ENCODE results near the gene GLUL. TPM values are rescaled to one million over a fixed set of nuclear protein-coding genes. Genes with fewer than 3 reads are reported as not detected.
"Not testable (repeated sequence)": the region's sequence is repeated elsewhere in the genome, so short reads cannot be mapped to it uniquely, and the experiment has no call there.

The GLUL gene
- total and polyA plus RNA-seq, 5 donors from 2014 or later, result 27.3 to 69.5 (median 44.5) TPM

DNA sequence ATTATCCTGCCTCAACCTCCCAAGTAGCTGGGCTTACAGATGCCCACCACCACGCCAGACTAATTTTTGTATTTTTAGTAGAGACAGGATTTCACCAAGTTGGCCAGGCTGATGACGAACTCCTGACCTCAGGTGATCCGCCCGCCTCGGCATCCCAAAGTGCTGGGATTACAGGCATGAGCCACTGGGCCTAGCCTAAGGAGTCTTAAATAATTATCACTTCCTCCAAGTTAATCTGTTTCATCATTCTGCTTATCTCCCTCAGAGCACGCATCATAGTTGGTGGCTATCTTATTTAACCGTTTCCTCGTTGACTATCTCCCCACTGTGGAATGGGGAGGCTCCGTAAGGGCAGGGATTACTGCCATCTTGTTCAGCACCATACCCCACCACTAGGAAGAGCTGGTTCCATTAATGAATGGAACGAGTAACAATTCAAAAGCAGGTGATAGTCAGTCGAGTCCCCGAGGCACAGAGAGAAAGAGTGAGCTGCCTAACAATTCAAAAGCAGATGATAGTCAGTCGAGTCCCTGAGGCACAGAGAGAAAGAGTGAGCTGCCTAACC, 52.7 kb downstream of the GLUL start:
- Mint-ChIP-seq H3K27me3 (peaks cover 14% of the 10 kb centered on the region), H3K27ac (no peak overlapping the region), H3K4me1 (no peaks in the 10 kb centered on the region)

DNA sequence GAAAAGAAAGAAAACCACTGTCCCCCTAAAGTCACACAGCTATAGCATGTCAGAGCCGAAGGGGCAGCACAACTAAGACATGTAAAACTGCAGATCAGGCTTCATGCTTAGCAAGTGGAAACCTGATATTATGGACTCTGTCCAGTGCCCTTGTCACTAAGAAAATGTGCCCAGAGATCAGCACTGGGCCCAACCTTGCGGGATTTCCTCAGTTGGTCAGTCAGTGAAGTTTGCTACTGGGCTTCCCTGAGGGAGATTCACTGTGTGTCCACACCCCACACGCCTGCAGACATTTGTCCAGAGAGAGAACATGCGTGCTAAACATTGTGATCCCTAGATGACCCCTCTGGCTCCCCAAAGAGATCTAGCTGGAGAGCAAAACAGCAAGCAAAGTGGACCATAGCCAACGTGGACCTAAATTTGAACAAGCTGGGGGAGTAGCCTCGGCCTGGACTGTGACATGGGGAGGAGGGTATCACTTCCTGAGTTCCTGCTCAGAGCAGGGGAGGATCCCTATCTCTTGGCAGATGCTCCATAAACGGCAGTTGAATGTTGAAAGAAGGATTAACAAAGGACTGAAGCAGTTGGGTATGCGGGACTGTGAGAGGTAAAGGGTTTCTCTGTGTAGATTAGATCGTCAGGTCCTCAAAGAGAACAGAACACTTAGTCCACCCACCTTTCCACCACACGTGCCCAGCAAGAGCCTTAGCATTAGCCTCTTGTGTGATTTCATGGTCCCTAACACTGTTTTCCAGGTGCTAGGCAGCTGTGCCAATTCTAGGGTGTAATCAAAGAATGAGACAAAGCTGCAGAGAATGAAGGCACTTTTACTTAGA, 53.6 kb downstream of the GLUL start:
- Mint-ChIP-seq H3K27me3 (peaks cover 14% of the 10 kb centered on the region), H3K4me1 (no peaks in the 10 kb centered on the region), H3K36me3 (no peaks in the 10 kb centered on the region), H3K27ac (no peak overlapping the region), H3K9me3 (peaks cover 0 to 3% (median 0%) of the 10 kb centered on the region in 7 donors), H3K4me3 (no peak overlapping the region)
- Histone ChIP-seq H3K27ac (ENCODE audit: insufficient read depth, low read length, poor library complexity, severe bottlenecking) (no peak overlapping the region), H3K9me3 (ENCODE audit: control insufficient read depth in 2 of 2, low read length in 2 of 2) (no peaks in the 10 kb centered on the region), H3K27me3 (ENCODE audit: control insufficient read depth, insufficient read depth, low read length) (no peaks in the 10 kb centered on the region), H3K4me1 (ENCODE audit: control insufficient read depth, insufficient read depth, low read length, poor library complexity, severe bottlenecking) (no peaks in the 10 kb centered on the region), H3K4me3 (ENCODE audit: low read depth, low read length) (no peak overlapping the region), H3K36me3 (ENCODE audit: control insufficient read depth, insufficient read depth, low read length) (no peaks in the 10 kb centered on the region)
- ATAC-seq (ENCODE audit: low read depth in 2 of 2) (no peak), DNase-seq (no peak)

More for the DNA sequence above, 52.7 kb downstream of the GLUL start:
- Histone ChIP-seq H3K9me3 (ENCODE audit: control insufficient read depth in 2 of 2, low read length in 2 of 2) (no peaks in the 10 kb centered on the region), H3K27ac (ENCODE audit: insufficient read depth, low read length, poor library complexity, severe bottlenecking) (no peak overlapping the region), H3K27me3 (ENCODE audit: control insufficient read depth, insufficient read depth, low read length) (no peaks in the 10 kb centered on the region), H3K4me3 (ENCODE audit: low read depth, low read length) (no peak overlapping the region), H3K4me1 (ENCODE audit: control insufficient read depth, insufficient read depth, low read length, poor library complexity, severe bottlenecking) (no peaks in the 10 kb centered on the region), H3K36me3 (ENCODE audit: control insufficient read depth, insufficient read depth, low read length) (no peaks in the 10 kb centered on the region)
- peaks cover 0 to 3% (median 0%) of the 10 kb centered on the region in 7 donors for H3K9me3 Mint-ChIP-seq
- H3K36me3 Mint-ChIP-seq, result no peaks in the 10 kb centered on the region
- no peak for DNase-seq
- ATAC-seq (ENCODE audit: low read depth in 2 of 2), result no peak
- no peak overlapping the region for H3K4me3 Mint-ChIP-seq

DNA sequence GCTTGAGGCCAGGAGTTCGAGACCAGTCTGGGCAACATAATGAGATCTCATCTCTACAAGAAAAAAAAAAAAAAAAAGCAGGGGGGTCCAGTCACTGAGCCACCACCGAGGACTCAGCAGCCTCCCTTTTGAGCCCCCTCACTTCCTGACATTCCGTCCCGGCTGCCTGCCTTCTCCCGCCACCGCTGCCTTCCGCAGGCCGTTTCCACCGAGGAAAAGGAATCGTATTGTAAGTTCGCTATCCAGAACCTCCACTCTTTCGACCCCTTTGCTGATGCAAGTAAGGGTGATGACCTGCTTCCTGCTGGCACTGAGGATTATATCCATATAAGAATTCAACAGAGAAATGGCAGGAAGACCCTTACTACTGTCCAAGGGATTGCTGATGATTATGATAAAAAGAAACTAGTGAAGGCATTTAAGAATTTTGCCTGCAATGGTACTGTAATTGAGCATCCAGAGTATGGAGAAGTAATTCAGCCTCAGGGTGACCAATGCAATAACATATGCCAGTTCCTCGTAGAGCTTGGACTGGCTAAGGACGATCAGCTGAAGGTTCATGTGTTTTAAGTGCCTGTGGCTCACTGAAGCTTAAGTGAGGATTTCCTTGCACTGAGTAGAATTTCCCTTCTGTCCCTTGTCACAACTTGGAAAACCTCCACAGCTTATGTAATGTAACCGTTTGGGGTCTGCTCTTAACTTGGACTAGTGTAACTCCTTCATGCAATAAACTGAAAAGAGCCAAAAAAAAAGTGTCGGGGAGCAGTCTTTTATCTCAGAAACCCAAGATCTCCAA, 55.6 kb downstream of the GLUL start:
- no peak overlapping the region for H3K4me3 Mint-ChIP-seq

DNA sequence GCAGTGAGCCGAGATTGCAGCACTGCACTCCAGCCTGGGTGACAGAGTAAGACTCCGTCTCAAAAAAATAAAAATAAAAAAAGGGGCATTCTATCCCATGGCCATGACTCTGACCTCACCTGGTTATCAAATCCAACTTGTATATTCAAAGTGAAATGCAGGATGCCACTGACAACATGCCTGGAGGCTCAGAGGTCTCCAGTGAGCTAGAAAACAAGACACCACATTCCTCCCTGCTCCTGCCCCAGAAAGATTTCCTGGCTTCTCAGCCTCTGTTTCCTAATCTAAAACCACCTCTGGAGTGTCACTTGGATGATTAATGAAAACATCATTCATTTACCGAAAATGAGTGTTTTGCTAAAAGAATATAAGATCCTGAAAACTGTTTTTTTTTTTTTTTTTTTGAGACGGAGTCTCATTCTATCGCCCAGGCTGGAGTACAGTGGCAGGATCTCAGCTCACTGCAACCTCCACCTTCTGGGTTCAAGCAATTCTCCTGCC, 58.5 kb downstream of the GLUL start:
- not testable (repeated sequence) for H3K27me3 Mint-ChIP-seq; ATAC-seq (ENCODE audit: low read depth in 2 of 2); H3K4me1 Mint-ChIP-seq; DNase-seq; H3K4me1 ChIP-seq (ENCODE audit: control insufficient read depth, insufficient read depth, low read length, poor library complexity, severe bottlenecking); H3K4me3 Mint-ChIP-seq; H3K27ac ChIP-seq (ENCODE audit: insufficient read depth, low read length, poor library complexity, severe bottlenecking); H3K9me3 ChIP-seq (ENCODE audit: control insufficient read depth in 2 of 2, low read length in 2 of 2); H3K36me3 Mint-ChIP-seq; H3K27ac Mint-ChIP-seq; H3K4me3 ChIP-seq (ENCODE audit: low read depth, low read length); H3K36me3 ChIP-seq (ENCODE audit: control insufficient read depth, insufficient read depth, low read length); H3K27me3 ChIP-seq (ENCODE audit: control insufficient read depth, insufficient read depth, low read length); H3K9me3 Mint-ChIP-seq

More for the DNA sequence above, 55.6 kb downstream of the GLUL start:
- H3K36me3 Mint-ChIP-seq, result no peaks in the 10 kb centered on the region
- no peaks in the 10 kb centered on the region for H3K36me3 ChIP-seq (ENCODE audit: control insufficient read depth, insufficient read depth, low read length)
- H3K4me1 ChIP-seq (ENCODE audit: control insufficient read depth, insufficient read depth, low read length, poor library complexity, severe bottlenecking), result no peaks in the 10 kb centered on the region
- ATAC-seq (ENCODE audit: low read depth in 2 of 2) (no peak), DNase-seq (no peak)
- no peak overlapping the region for H3K27ac ChIP-seq (ENCODE audit: insufficient read depth, low read length, poor library complexity, severe bottlenecking)
- H3K9me3 ChIP-seq (ENCODE audit: control insufficient read depth in 2 of 2, low read length in 2 of 2), result no peaks in the 10 kb centered on the region
- H3K4me3 ChIP-seq (ENCODE audit: low read depth, low read length), result no peak overlapping the region
- peaks cover 0 to 3% (median 0%) of the 10 kb centered on the region in 7 donors for H3K9me3 Mint-ChIP-seq
- H3K27me3 Mint-ChIP-seq, result peaks cover 10% of the 10 kb centered on the region
- no peaks in the 10 kb centered on the region for H3K27me3 ChIP-seq (ENCODE audit: control insufficient read depth, insufficient read depth, low read length)
- H3K4me1 Mint-ChIP-seq, result no peaks in the 10 kb centered on the region
- H3K27ac Mint-ChIP-seq, result peak overlapping the region in 1 of 3 donors; percentile 32

DNA sequence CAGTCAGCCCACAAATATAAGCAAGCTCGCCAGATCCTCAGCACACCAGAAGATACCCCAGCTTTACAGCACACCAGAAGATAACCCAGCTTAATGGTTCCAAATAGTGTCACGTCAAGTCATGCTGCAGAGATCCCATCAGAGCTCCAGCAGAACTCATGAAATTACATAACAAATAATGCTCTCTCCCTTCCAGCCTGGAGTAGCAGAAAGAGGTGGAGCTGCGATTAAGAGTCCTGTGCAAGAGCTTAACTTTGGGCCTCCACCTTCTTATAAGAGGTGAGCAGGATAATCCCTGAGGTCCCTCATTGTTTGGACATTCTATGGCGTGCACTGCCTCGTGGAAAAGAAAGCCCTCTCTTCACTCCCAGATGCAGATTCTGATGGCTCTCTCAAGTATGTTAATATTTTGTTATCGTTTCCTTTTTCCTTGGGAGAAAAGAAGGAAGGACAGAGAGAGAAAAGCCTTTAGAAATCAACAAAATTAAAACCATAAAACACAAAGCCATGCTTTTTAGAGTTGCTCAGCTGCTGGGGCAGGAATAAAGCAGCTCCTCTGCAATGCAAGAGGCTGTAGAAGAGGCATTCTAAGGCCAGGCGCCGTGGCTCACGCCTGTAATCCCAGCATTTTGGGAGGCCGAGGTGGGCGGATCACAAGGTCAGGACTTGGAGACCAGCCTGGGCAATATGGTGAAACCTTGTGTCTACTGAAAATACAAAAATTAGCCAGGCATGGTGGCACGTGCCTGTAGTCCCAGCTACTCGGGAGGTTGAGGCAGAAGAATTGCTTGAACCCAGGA, 59.1 kb downstream of the GLUL start:
- H3K4me3 Mint-ChIP-seq, result no peak overlapping the region
- no peak overlapping the region for H3K27ac Mint-ChIP-seq
- ATAC-seq (ENCODE audit: low read depth in 2 of 2), result no peak
- H3K36me3 Mint-ChIP-seq, result no peaks in the 10 kb centered on the region
- no peaks in the 10 kb centered on the region for H3K36me3 ChIP-seq (ENCODE audit: control insufficient read depth, insufficient read depth, low read length)
- peaks cover 4% of the 10 kb centered on the region for H3K27me3 Mint-ChIP-seq
- no peaks in the 10 kb centered on the region for H3K4me1 Mint-ChIP-seq
- no peak overlapping the region for H3K27ac ChIP-seq (ENCODE audit: insufficient read depth, low read length, poor library complexity, severe bottlenecking)
- H3K4me1 ChIP-seq (ENCODE audit: control insufficient read depth, insufficient read depth, low read length, poor library complexity, severe bottlenecking), result no peaks in the 10 kb centered on the region
- no peaks in the 10 kb centered on the region for H3K27me3 ChIP-seq (ENCODE audit: control insufficient read depth, insufficient read depth, low read length)
- peaks cover 0 to 1% (median 0%) of the 10 kb centered on the region in 7 donors for H3K9me3 Mint-ChIP-seq
- no peak overlapping the region for H3K4me3 ChIP-seq (ENCODE audit: low read depth, low read length)
- H3K9me3 ChIP-seq (ENCODE audit: control insufficient read depth in 2 of 2, low read length in 2 of 2), result no peaks in the 10 kb centered on the region
- DNase-seq, result no peak

Other genes with a start within 250 kb of the GLUL start
- gene TEDDM1, start 8.9 kb upstream of the GLUL start, total RNA-seq, result not detected
- under 1 TPM in 1 of 4 donors, not detected in 3; 0.08 TPM for gene TEDDM1, start 8.9 kb upstream of the GLUL start, polyA plus RNA-seq
- gene RGSL1, start 58.4 kb upstream of the GLUL start, total RNA-seq, result not detected
- not detected for gene RGSL1, start 58.4 kb upstream of the GLUL start, polyA plus RNA-seq
- 9.1 TPM for gene RNASEL, start 197.5 kb upstream of the GLUL start, total RNA-seq
- gene RNASEL, start 197.5 kb upstream of the GLUL start, polyA plus RNA-seq, result 10 to 100 TPM in 2 of 4 donors, 1 to 10 TPM in 2; 6.2 to 10.5 (median 9.0) TPM
- gene RGS16, start 212.6 kb upstream of the GLUL start, total RNA-seq, result 16.6 TPM
- 1 to 10 TPM in 1 of 4 donors, under 1 TPM in 3; 0.34 to 1.2 (median 0.46) TPM for gene RGS16, start 212.6 kb upstream of the GLUL start, polyA plus RNA-seq

Measured in CD4-positive, CD25-positive, alpha-beta regulatory T cell (primary cell).